Activated B cell treated with CpG ODN at 0.5 μM for 24 hours (primary cell): Measurements from ENCODE around the gene ZNF646. TPM values are rescaled to one million over a fixed set of nuclear protein-coding genes. Genes with fewer than 3 reads are reported as not detected.

Experiments used
- ATAC-seq: fragments of 200-7000 bp; cut with Tn5 transposase; one replicate; pipeline ENCODE4 v1.10.0; 2021; ENCODE audit warnings: low read depth, mild to moderate bottlenecking, moderate library complexity
- CTCF ChIA-PET: fragments of 350-600 bp; sonication (Branson Sonifier 250); formaldehyde crosslinking; loops from one replicate; lab custom pipeline; 2021; ENCODE audit warnings: antibody characterized with exemption; lab: Charles Lee
- POLR2A ChIA-PET: fragments of 350-600 bp; sonication (Branson Sonifier 250); formaldehyde crosslinking; loops from one replicate; lab custom pipeline; 2021; ENCODE audit warnings: antibody characterized with exemption; lab: Charles Lee
- DNase-seq: peaks from one replicate; pipeline ENCODE4 v3.0.0; 2022
- H3K27ac Mint-ChIP-seq: one replicate; pipeline ENCODE4 v1.8.0; 2020; ENCODE audit warnings: mixed read lengths
- H3K27me3 Mint-ChIP-seq: one replicate; pipeline ENCODE4 v1.8.0; 2021; ENCODE audit warnings: mixed read lengths
- H3K36me3 Mint-ChIP-seq: one replicate; pipeline ENCODE4 v1.8.0; 2021; ENCODE audit warnings: low read depth, mixed read lengths
- H3K4me1 Mint-ChIP-seq: one replicate; pipeline ENCODE4 v1.8.0; 2021; ENCODE audit warnings: mixed read lengths
- H3K4me3 Mint-ChIP-seq: one replicate; pipeline ENCODE4 v1.8.0; 2020; ENCODE audit warnings: mild to moderate bottlenecking, mixed read lengths
- H3K9me3 Mint-ChIP-seq: one replicate; pipeline ENCODE4 v1.8.0; 2020; ENCODE audit warnings: mixed read lengths
- CTCF ChIP-seq: fragments of 200-600 bp; IDR thresholded peaks from one replicate; pipeline ENCODE4 v1.8.0; 2022; ENCODE audit warnings: antibody characterized with exemption, mild to moderate bottlenecking
- intact Hi-C: fragments of 100-400 bp; cut with micrococcal nuclease; formaldehyde crosslinking; loops from one replicate; pipeline ENCODE4 v1.15.1; 2024
- total RNA-seq: library from RNA; stranded (reverse); gene quantifications from 2 replicates; pipeline ENCODE4 v1.2.3, GENCODE V29; 2022

ZNF646 gene
- total RNA-seq, 1 donor from 2014 or later: 32.5 TPM

- peaks cover 43% of the 10 kb centered on the region for H3K36me3 Mint-ChIP-seq
- ChIA-PET POLR2A (no interaction called here), CTCF (no interaction called here)
- intact Hi-C loops: no loop called here
- ATAC-seq (no peak), DNase-seq (no peak)
- no peak overlapping the region for H3K4me3 Mint-ChIP-seq
- H3K4me1 Mint-ChIP-seq: no peaks in the 10 kb centered on the region
- H3K27me3 Mint-ChIP-seq: no peaks in the 10 kb centered on the region
- no peak overlapping the region for H3K27ac Mint-ChIP-seq
- H3K9me3 Mint-ChIP-seq: no peaks in the 10 kb centered on the region
- TF ChIP-seq CTCF: no peak
Observed at GRCh38 chr16:31042866-31043265, 31.4 kb upstream of the ZNF646 start.

GRCh38 chr16:31043352-31043751 lies 30.9 kb upstream of the ZNF646 start:
- intact Hi-C loops: no loop called here
- no peak overlapping the region for H3K4me3 Mint-ChIP-seq
- no peak for DNase-seq
- no peaks in the 10 kb centered on the region for H3K4me1 Mint-ChIP-seq
- H3K27ac Mint-ChIP-seq: no peak overlapping the region
- no peaks in the 10 kb centered on the region for H3K9me3 Mint-ChIP-seq
- no peaks in the 10 kb centered on the region for H3K27me3 Mint-ChIP-seq
- CTCF ChIA-PET: no interaction called here
- POLR2A ChIA-PET: interaction anchor here (0.7 kb wide), 2 partner anchors 22 to 294 kb away, joined by 4 to 5 read pairs; no protein-coding TSS in a partner anchor
- ATAC-seq: no peak
- TF ChIP-seq CTCF: no peak
- H3K36me3 Mint-ChIP-seq: peaks cover 38% of the 10 kb centered on the region

GRCh38 chr16:31043898-31044481 lies 30.2 kb upstream of the ZNF646 start:
- no peak for ATAC-seq
- ChIA-PET CTCF (no interaction called here), POLR2A (interaction anchor here (0.7 kb wide), 2 partner anchors 21 to 295 kb away, joined by 4 to 5 read pairs; no protein-coding TSS in a partner anchor)
- H3K27me3 Mint-ChIP-seq: no peaks in the 10 kb centered on the region
- intact Hi-C loops: no loop called here
- no peaks in the 10 kb centered on the region for H3K4me1 Mint-ChIP-seq
- H3K27ac Mint-ChIP-seq: no peak overlapping the region
- no peak for TF ChIP-seq CTCF
- no peak for DNase-seq
- H3K4me3 Mint-ChIP-seq: no peak overlapping the region
- H3K36me3 Mint-ChIP-seq: peaks cover 32% of the 10 kb centered on the region
- H3K9me3 Mint-ChIP-seq: no peaks in the 10 kb centered on the region

GRCh38 chr16:31050280-31051030 lies 23.8 kb upstream of the ZNF646 start:
- H3K27ac Mint-ChIP-seq: no peak overlapping the region

More at GRCh38 chr16:31050280-31051030, 23.8 kb upstream of the ZNF646 start:
- CTCF ChIA-PET: interaction anchor here (0.7 kb wide), 1 partner anchor 92 kb away, joined by 3 read pairs; no protein-coding TSS in a partner anchor
- H3K27me3 Mint-ChIP-seq: no peaks in the 10 kb centered on the region
- no peak overlapping the region for H3K4me3 Mint-ChIP-seq
- H3K4me1 Mint-ChIP-seq: no peaks in the 10 kb centered on the region
- no peaks in the 10 kb centered on the region for H3K36me3 Mint-ChIP-seq
- ATAC-seq (no peak), DNase-seq (no peak)
- intact Hi-C loops: no loop called here
- H3K9me3 Mint-ChIP-seq: no peaks in the 10 kb centered on the region
- POLR2A ChIA-PET: interaction anchor here (1.0 kb wide), 1 partner anchor 14 kb away, joined by 3 read pairs; no protein-coding TSS in a partner anchor
- TF ChIP-seq CTCF: no peak
